ENCODE data around the gene TXNL4B.

The TXNL4B gene

DNA sequence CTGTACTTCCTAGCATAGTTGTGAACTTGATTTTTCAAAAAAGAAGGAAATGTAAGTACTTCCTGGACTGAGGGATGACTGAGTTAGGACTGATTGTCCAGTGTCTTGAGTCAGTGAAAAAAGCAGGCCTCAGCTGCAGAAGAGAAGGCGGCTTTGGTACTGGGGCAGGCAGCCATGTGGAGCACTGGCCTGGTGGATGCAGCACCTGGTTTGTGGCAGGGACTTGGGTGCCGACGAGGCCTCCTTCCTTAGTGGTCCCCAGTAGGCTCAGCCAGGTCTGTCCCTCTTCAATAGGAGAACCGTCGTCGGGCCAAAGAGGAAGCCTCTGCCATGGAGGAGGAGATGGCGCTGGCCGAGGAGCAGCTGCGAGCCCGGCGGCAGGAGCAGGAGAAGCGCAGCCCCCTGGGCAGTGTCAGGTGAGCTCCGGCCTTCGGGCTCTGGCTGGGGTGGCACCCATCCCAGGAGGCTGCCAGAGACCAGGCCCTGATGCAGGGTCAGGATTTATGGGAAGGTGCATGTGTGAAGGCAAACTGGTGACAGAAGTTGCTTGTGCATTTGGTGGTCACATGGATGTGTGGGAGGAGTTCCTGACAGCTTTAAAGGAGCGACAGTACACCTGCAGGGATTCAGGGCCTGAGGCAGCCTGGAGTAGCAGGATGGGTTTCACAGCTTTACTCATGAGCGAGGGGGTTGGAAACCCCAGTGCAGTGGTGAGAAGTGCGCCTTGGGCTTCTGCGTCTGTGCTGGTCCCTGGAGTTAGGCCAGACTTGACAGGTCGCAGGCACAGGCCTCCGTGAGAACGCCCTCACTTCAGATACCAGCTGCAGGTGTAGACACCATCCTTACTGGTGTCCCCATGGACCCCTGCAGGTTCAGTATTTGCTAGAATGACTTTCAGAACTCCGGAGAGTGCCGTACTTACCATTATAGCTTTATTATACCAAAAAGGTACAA is 17.5 kb upstream of the TXNL4B start:
- TF ChIP-seq POLR2AphosphoS5 (IDR thresholded peaks at IDR 0.05; ENCODE audit: low read depth, low read length) (no peak), TAF1 (IDR thresholded peaks at IDR 0.05; ENCODE audit: borderline replicate concordance, insufficient read depth, low read length) (no peak), FOXP2 (optimal IDR thresholded peaks at IDR 0.05; ENCODE audit: borderline replicate concordance, extremely low read depth, extremely low read length, insufficient read depth) (no peak), SIN3A (IDR thresholded peaks at IDR 0.05; ENCODE audit: borderline replicate concordance, insufficient read depth, low read length) (no peak)
- TF ChIP-seq, protein P1, sequence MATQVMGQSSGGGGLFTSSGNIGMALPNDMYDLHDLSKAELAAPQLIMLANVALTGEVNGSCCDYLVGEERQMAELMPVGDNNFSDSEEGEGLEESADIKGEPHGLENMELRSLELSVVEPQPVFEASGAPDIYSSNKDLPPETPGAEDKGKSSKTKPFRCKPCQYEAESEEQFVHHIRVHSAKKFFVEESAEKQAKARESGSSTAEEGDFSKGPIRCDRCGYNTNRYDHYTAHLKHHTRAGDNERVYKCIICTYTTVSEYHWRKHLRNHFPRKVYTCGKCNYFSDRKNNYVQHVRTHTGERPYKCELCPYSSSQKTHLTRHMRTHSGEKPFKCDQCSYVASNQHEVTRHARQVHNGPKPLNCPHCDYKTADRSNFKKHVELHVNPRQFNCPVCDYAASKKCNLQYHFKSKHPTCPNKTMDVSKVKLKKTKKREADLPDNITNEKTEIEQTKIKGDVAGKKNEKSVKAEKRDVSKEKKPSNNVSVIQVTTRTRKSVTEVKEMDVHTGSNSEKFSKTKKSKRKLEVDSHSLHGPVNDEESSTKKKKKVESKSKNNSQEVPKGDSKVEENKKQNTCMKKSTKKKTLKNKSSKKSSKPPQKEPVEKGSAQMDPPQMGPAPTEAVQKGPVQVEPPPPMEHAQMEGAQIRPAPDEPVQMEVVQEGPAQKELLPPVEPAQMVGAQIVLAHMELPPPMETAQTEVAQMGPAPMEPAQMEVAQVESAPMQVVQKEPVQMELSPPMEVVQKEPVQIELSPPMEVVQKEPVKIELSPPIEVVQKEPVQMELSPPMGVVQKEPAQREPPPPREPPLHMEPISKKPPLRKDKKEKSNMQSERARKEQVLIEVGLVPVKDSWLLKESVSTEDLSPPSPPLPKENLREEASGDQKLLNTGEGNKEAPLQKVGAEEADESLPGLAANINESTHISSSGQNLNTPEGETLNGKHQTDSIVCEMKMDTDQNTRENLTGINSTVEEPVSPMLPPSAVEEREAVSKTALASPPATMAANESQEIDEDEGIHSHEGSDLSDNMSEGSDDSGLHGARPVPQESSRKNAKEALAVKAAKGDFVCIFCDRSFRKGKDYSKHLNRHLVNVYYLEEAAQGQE (IDR thresholded peaks at IDR 0.05; ENCODE audit: insufficient read depth in 1 of 2, low read depth in 2 of 2, low read length in 2 of 2), result no peak

DNA sequence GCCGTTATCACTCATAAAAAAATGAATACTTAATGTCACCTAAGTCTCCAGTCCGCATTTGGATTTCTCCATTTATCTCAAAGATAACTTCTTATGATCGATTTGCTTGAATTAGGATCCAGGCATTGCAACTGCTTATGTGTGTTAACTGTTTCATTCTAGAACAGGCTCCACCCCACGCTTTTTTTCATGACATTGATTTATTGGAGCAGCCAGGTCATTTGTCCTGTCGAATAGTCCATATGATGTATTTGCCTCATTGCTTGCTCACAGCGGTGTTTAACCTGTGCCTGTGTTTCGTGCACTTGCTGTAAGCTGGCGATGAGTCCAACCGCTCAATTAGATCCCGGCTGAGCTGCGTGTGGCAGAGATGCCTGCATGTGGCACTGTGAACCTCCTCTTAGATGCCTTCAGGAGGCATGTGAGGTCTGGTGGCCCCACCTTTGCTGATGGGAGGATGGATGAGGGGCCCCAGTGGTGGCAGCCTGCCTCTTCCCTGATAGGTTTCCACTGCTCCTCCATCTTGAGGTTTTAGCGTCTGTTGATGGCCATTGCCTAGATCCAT is 16.6 kb upstream of the TXNL4B start:
- TF ChIP-seq POLR2AphosphoS5 (IDR thresholded peaks at IDR 0.05; ENCODE audit: low read depth, low read length), result no peak
- TF ChIP-seq SIN3A (IDR thresholded peaks at IDR 0.05; ENCODE audit: borderline replicate concordance, insufficient read depth, low read length), result no peak
- TF ChIP-seq TAF1 (IDR thresholded peaks at IDR 0.05; ENCODE audit: borderline replicate concordance, insufficient read depth, low read length), result no peak
- TF ChIP-seq FOXP2 (optimal IDR thresholded peaks at IDR 0.05; ENCODE audit: borderline replicate concordance, extremely low read depth, extremely low read length, insufficient read depth), result no peak
- TF ChIP-seq, protein P1 (IDR thresholded peaks at IDR 0.05; ENCODE audit: insufficient read depth in 1 of 2, low read depth in 2 of 2, low read length in 2 of 2), result no peak

DNA sequence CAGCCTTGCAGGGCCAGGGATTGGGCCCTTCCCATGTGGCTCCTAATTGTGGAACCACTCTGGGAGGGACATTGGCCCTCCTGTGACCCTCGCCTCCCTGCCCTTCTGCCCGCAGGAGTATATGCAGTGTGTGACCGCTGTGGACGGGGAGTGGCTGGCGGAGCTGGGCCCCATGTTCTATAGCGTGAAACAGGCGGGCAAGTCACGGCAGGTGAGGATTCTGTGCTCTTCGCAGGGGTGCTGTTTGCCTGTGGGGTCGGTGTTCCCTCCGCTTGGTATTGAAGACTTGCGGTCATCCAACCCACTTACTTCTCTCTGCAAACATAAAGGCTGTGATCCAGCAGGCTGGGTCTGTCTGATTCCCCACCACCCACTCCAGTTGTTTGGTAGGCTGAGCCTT is 15.9 kb upstream of the TXNL4B start:
- TF ChIP-seq TAF1 (IDR thresholded peaks at IDR 0.05; ENCODE audit: borderline replicate concordance, insufficient read depth, low read length), result no peak
- no peak for TF ChIP-seq SIN3A (IDR thresholded peaks at IDR 0.05; ENCODE audit: borderline replicate concordance, insufficient read depth, low read length)
- no peak for TF ChIP-seq FOXP2 (optimal IDR thresholded peaks at IDR 0.05; ENCODE audit: borderline replicate concordance, extremely low read depth, extremely low read length, insufficient read depth)
- TF ChIP-seq POLR2AphosphoS5 (IDR thresholded peaks at IDR 0.05; ENCODE audit: low read depth, low read length), result no peak
- TF ChIP-seq, protein P1 (IDR thresholded peaks at IDR 0.05; ENCODE audit: insufficient read depth in 1 of 2, low read depth in 2 of 2, low read length in 2 of 2), result no peak

DNA sequence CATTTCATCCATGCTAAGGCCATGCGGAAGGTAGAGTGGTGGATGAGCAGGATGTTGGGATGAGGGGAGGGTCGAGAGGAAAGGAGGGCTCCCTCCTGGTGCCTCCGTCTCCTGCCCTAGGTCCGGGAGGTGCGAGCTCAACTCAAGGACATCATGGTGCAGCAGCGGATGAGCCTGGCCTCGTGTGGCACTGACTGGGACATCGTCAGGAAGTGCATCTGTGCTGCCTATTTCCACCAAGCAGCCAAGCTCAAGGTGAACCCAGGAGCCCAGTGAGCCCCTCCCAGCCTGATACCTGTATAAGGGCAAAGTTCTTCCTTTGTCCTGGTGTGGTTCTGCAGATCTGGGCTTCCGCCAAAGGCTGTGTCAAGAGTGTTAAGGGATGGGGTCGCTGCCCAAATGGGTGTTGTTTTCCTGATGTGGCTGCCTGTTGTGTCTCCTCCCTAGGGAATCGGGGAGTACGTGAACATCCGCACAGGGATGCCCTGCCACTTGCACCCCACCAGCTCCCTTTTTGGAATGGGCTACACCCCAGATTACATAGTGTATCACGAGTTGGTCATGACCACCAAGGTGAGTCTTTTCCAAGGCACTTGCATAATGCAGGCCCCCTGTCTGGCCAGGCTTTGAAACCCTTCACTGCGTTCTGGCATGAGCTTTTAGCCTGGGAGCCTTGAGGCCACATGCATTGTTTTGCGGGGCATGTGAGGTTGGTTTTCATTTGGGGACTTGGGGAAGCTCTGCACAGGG is 15.1 kb upstream of the TXNL4B start:
- TF ChIP-seq TAF1 (IDR thresholded peaks at IDR 0.05; ENCODE audit: borderline replicate concordance, insufficient read depth, low read length) (no peak), SIN3A (IDR thresholded peaks at IDR 0.05; ENCODE audit: borderline replicate concordance, insufficient read depth, low read length) (no peak), POLR2AphosphoS5 (IDR thresholded peaks at IDR 0.05; ENCODE audit: low read depth, low read length) (no peak), FOXP2 (optimal IDR thresholded peaks at IDR 0.05; ENCODE audit: borderline replicate concordance, extremely low read depth, extremely low read length, insufficient read depth) (no peak)
- TF ChIP-seq, protein P1 (IDR thresholded peaks at IDR 0.05; ENCODE audit: insufficient read depth in 1 of 2, low read depth in 2 of 2, low read length in 2 of 2), result no peak
